ENCODE data around the gene SLC51A. TPM values are rescaled to one million over a fixed set of nuclear protein-coding genes. Genes with fewer than 3 reads are reported as not detected.
A peak's percentile ranks its signal among the peaks of the same experiment; 100 is the strongest.

Gene SLC51A
- total and polyA plus RNA-seq, 2 of the 13 experiments (the other 11 are each of a cell fraction or from before 2014, with no cell fraction given), result 4.3 to 48.8 TPM

- TF ChIP-seq HOMEZ (CRISPR knock-in tag; IDR thresholded peaks at IDR 0.05; ENCODE audit: low read depth) (0 out of 2 replicates have a peak, but pooled peaks have one; percentile 15), ZNF512B (CRISPR knock-in tag; IDR thresholded peaks at IDR 0.05; ENCODE audit: borderline replicate concordance) (no peak), MED8 (CRISPR knock-in tag; IDR thresholded peaks at IDR 0.05; ENCODE audit: insufficient replicate concordance) (no peak), SP5 (CRISPR knock-in tag; IDR thresholded peaks at IDR 0.05; ENCODE audit: borderline replicate concordance, low read depth) (peak; percentile 25; the same call in 1 of the 2 replicates), ATF3 (CRISPR knock-in tag; IDR thresholded peaks at IDR 0.05) (no peak), MXI1 (IDR thresholded peaks at IDR 0.05; ENCODE audit: borderline replicate concordance, low read depth, low read length) (peak; percentile 17; the same call in 1 of the 3 replicates), MAX (IDR thresholded peaks at IDR 0.05) (0 out of 2 replicates have a peak, but pooled peaks have one; percentile 33), GABPB1 (CRISPR knock-in tag; IDR thresholded peaks at IDR 0.05) (peak; percentile 49; the same call in 1 of the 2 replicates), MAZ (IDR thresholded peaks at IDR 0.05; ENCODE audit: borderline replicate concordance, low read depth, low read length) (no peak), MAZ (CRISPR knock-in tag; IDR thresholded peaks at IDR 0.05; ENCODE audit: low read depth) (0 out of 2 replicates have a peak, but pooled peaks have one; percentile 32), RARG (CRISPR knock-in tag; IDR thresholded peaks at IDR 0.05; ENCODE audit: low read depth) (no peak), ZBTB20 (CRISPR knock-in tag; IDR thresholded peaks at IDR 0.05; ENCODE audit: borderline replicate concordance, low read depth) (no peak), TERF1 (CRISPR knock-in tag; IDR thresholded peaks at IDR 0.05) (no peak), DRAP1 (CRISPR knock-in tag; IDR thresholded peaks at IDR 0.05) (0 out of 2 replicates have a peak, but pooled peaks have one; percentile 16), ZNF160 (CRISPR knock-in tag; IDR thresholded peaks at IDR 0.05) (peak; percentile 70; the same call in 1 of the 2 replicates), TBX2 (CRISPR knock-in tag; IDR thresholded peaks at IDR 0.05; ENCODE audit: borderline replicate concordance) (peak; percentile 25; the same call in 1 of the 2 replicates), KDM3A (CRISPR knock-in tag; IDR thresholded peaks at IDR 0.05; ENCODE audit: low read depth) (0 out of 2 replicates have a peak, but pooled peaks have one; percentile 51), UBTF (CRISPR knock-in tag; IDR thresholded peaks at IDR 0.05) (peak; percentile 98), THAP8 (CRISPR knock-in tag; IDR thresholded peaks at IDR 0.05; ENCODE audit: borderline replicate concordance) (no peak)
Measured at GRCh38 chr3:196202516-196202970, 13.8 kb upstream of the SLC51A start (continued).
